Neural cell (in vitro differentiated cells): Measurements from ENCODE around the gene DPM2. TPM values are rescaled to one million over a fixed set of nuclear protein-coding genes. Genes with fewer than 3 reads are reported as not detected.

Experiments
- H2AFZ ChIP-seq: fragments of 200-600, 300-800 bp; sonication (generic), shearing (Covaris generic); 2 replicates; pipeline ENCODE4 v1.6.0; 2014; ENCODE audit warnings: low read depth, mild to moderate bottlenecking, antibody characterized with exemption, low read length, moderate library complexity
- H3F3A ChIP-seq: fragments of 200-600 bp; shearing (Covaris generic); 2 replicates; pipeline ENCODE4 v1.6.1; 2016; ENCODE audit warnings: mild to moderate bottlenecking, moderate library complexity, mixed read lengths, antibody characterized with exemption, low read length; ENCODE audit not compliant: insufficient read depth, poor library complexity, severe bottlenecking
- H3K27ac ChIP-seq: fragments of 200-600, 300-800 bp; sonication (generic), shearing (Covaris generic); 2 replicates; pipeline ENCODE4 v1.5.1; 2014; ENCODE audit warnings: mild to moderate bottlenecking, low read length, moderate library complexity
- H3K27me3 ChIP-seq: fragments of 300-800, 200-600 bp; sonication (generic), shearing (Covaris generic); 2 replicates; pipeline ENCODE4 v1.6.0; 2014; ENCODE audit warnings: mild to moderate bottlenecking, low read depth, low read length, moderate library complexity; ENCODE audit not compliant: insufficient read depth
- H3K36me3 ChIP-seq: fragments of 300-800, 200-600 bp; sonication (generic), shearing (Covaris generic); 2 replicates; pipeline ENCODE4 v1.5.1; 2014; ENCODE audit warnings: mild to moderate bottlenecking, antibody characterized with exemption, low read length, moderate library complexity; ENCODE audit not compliant: insufficient read depth
- H3K4me2 ChIP-seq: fragments of 300-800, 200-600 bp; sonication (generic), shearing (Covaris generic); 2 replicates; pipeline ENCODE4 v1.6.0; 2014; ENCODE audit warnings: mild to moderate bottlenecking, low read length
- H3K4me3 ChIP-seq: fragments of 300-800, 200-600 bp; sonication (generic), shearing (Covaris generic); 2 replicates; pipeline ENCODE4 v1.5.1; 2014; ENCODE audit warnings: mild to moderate bottlenecking, low read length, moderate library complexity
- H3K79me2 ChIP-seq: fragments of 200-600 bp; shearing (Covaris generic); replicated peaks from 2 replicates; pipeline ENCODE4 v1.6.0; 2014; ENCODE audit warnings: mild to moderate bottlenecking, low read length, moderate library complexity; ENCODE audit not compliant: insufficient read depth
- H3K9ac ChIP-seq: fragments of 300-800, 200-600 bp; sonication (generic), shearing (Covaris generic); 2 replicates; pipeline ENCODE4 v1.6.1; 2016; ENCODE audit warnings: mild to moderate bottlenecking, low read length, mixed read lengths
- H3K9me2 ChIP-seq: fragments of 200-600 bp; shearing (Covaris generic); 2 replicates; pipeline ENCODE4 v1.6.1; 2016; ENCODE audit warnings: mild to moderate bottlenecking, low read length, mixed read lengths; ENCODE audit not compliant: insufficient read depth
- H3K9me3 ChIP-seq: fragments of 200-600, 300-800 bp; sonication (generic), shearing (Covaris generic); 2 replicates; pipeline ENCODE4 v1.6.1; 2016; ENCODE audit warnings: mild to moderate bottlenecking, mixed run types, low read length, moderate library complexity, mixed read lengths
- H4K20me1 ChIP-seq: fragments of 200-600 bp; shearing (Covaris generic); 2 replicates; pipeline ENCODE4 v1.6.1; 2016; ENCODE audit warnings: mild to moderate bottlenecking, mixed run types; ENCODE audit not compliant: insufficient read depth
- EP300 ChIP-seq: fragments of 450-650 bp; conservative IDR thresholded peaks from 2 replicates; pipeline ENCODE4 v1.6.1; 2014; ENCODE audit warnings: antibody characterized with exemption, mild to moderate bottlenecking, moderate library complexity; ENCODE audit not compliant: poor library complexity, severe bottlenecking
- EZH2 ChIP-seq: fragments of 200-600, 300-800 bp; shearing (Covaris generic), sonication (generic); IDR thresholded peaks from 2 replicates; pipeline ENCODE4 v1.6.1; 2014; ENCODE audit warnings: antibody characterized with exemption, low read length, borderline replicate concordance, mild to moderate bottlenecking; ENCODE audit not compliant: insufficient read depth, poor library complexity, severe bottlenecking
- MXI1 ChIP-seq: fragments of 450-650 bp; conservative IDR thresholded peaks from 2 replicates; pipeline ENCODE4 v1.6.1; 2014; ENCODE audit warnings: antibody characterized with exemption, mild to moderate bottlenecking; ENCODE audit not compliant: poor library complexity, severe bottlenecking
- POLR2AphosphoS5 ChIP-seq: IDR thresholded peaks from 2 replicates; pipeline ENCODE4 v1.6.1; 2012
- RAD21 ChIP-seq: fragments of 450-650 bp; conservative IDR thresholded peaks from 2 replicates; pipeline ENCODE4 v1.6.1; 2014; ENCODE audit warnings: antibody characterized with exemption, mild to moderate bottlenecking, moderate library complexity
- SMC3 ChIP-seq: fragments of 450-650 bp; conservative IDR thresholded peaks from 2 replicates; pipeline ENCODE4 v1.6.1; 2014; ENCODE audit warnings: antibody characterized with exemption, mild to moderate bottlenecking, moderate library complexity; ENCODE audit not compliant: poor library complexity
- TAF1 ChIP-seq: IDR thresholded peaks from 2 replicates; pipeline ENCODE4 v1.6.1; 2012; ENCODE audit warnings: low read depth
- polyA plus RNA-seq: library from polyadenylated mRNA; depleted of rRNA; stranded (reverse); fragments of >200 nt; gene quantifications from 2 replicates; pipeline ENCODE4 v1.2.3, GENCODE V29; 2014
- TF ChIP-seq, protein P1 (sequence below): IDR thresholded peaks from 2 replicates; pipeline ENCODE4 v1.6.1; 2012; ENCODE audit warnings: borderline replicate concordance
- TF ChIP-seq, protein P2 (sequence below): fragments of 450-650 bp; IDR thresholded peaks from 2 replicates; pipeline ENCODE4 v1.5.1; 2014; ENCODE audit warnings: antibody characterized with exemption, mild to moderate bottlenecking, moderate library complexity; ENCODE audit not compliant: poor library complexity, severe bottlenecking

Gene DPM2
- polyA plus RNA-seq, 1 donor from 2014 or later: 30.5 TPM

DNA sequence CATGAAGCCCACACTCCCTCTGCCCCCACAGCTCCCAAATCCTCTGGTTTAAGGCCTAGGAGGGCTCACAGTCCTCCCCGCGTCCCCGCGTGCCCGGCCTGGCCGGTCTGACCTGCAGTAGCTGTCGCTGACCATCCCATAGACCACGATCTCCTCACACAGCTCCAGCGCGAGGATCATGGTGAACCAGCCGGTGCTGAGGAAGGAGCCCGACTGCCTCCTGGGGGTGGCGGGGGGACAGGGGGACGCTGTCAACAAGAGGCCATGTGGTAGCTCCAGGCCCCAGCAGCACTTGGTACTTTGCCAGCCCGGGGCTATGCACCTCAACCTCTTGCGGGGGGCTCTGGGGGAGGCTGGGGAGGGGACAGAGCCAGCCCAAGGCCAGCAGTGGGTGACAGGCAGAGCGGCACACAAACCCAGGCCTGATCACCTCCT is 27.8 kb downstream of the DPM2 start:
- H3K4me2 ChIP-seq: no peak overlapping the region
- no peaks in the 10 kb centered on the region for H3F3A ChIP-seq
- no peak overlapping the region for H2AFZ ChIP-seq
- no peaks in the 10 kb centered on the region for H3K36me3 ChIP-seq
- H3K27ac ChIP-seq: no peak overlapping the region
- H3K9me2 ChIP-seq: no peaks in the 10 kb centered on the region
- H3K27me3 ChIP-seq: no peaks in the 10 kb centered on the region
- H3K4me3 ChIP-seq: no peak overlapping the region
- no peaks in the 10 kb centered on the region for H4K20me1 ChIP-seq
- no peaks in the 10 kb centered on the region for H3K9me3 ChIP-seq
- H3K79me2 ChIP-seq: no peaks in the 10 kb centered on the region
- H3K9ac ChIP-seq: no peak overlapping the region
- TF ChIP-seq TAF1: no peak
- TF ChIP-seq EZH2: no peak
- TF ChIP-seq MXI1: no peak
- TF ChIP-seq, protein P1, sequence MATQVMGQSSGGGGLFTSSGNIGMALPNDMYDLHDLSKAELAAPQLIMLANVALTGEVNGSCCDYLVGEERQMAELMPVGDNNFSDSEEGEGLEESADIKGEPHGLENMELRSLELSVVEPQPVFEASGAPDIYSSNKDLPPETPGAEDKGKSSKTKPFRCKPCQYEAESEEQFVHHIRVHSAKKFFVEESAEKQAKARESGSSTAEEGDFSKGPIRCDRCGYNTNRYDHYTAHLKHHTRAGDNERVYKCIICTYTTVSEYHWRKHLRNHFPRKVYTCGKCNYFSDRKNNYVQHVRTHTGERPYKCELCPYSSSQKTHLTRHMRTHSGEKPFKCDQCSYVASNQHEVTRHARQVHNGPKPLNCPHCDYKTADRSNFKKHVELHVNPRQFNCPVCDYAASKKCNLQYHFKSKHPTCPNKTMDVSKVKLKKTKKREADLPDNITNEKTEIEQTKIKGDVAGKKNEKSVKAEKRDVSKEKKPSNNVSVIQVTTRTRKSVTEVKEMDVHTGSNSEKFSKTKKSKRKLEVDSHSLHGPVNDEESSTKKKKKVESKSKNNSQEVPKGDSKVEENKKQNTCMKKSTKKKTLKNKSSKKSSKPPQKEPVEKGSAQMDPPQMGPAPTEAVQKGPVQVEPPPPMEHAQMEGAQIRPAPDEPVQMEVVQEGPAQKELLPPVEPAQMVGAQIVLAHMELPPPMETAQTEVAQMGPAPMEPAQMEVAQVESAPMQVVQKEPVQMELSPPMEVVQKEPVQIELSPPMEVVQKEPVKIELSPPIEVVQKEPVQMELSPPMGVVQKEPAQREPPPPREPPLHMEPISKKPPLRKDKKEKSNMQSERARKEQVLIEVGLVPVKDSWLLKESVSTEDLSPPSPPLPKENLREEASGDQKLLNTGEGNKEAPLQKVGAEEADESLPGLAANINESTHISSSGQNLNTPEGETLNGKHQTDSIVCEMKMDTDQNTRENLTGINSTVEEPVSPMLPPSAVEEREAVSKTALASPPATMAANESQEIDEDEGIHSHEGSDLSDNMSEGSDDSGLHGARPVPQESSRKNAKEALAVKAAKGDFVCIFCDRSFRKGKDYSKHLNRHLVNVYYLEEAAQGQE: no peak
- TF ChIP-seq EP300: no peak
- no peak for TF ChIP-seq POLR2AphosphoS5
- TF ChIP-seq SMC3: no peak
- TF ChIP-seq, protein P2, sequence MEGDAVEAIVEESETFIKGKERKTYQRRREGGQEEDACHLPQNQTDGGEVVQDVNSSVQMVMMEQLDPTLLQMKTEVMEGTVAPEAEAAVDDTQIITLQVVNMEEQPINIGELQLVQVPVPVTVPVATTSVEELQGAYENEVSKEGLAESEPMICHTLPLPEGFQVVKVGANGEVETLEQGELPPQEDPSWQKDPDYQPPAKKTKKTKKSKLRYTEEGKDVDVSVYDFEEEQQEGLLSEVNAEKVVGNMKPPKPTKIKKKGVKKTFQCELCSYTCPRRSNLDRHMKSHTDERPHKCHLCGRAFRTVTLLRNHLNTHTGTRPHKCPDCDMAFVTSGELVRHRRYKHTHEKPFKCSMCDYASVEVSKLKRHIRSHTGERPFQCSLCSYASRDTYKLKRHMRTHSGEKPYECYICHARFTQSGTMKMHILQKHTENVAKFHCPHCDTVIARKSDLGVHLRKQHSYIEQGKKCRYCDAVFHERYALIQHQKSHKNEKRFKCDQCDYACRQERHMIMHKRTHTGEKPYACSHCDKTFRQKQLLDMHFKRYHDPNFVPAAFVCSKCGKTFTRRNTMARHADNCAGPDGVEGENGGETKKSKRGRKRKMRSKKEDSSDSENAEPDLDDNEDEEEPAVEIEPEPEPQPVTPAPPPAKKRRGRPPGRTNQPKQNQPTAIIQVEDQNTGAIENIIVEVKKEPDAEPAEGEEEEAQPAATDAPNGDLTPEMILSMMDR: no peak
- no peak for TF ChIP-seq RAD21

DNA sequence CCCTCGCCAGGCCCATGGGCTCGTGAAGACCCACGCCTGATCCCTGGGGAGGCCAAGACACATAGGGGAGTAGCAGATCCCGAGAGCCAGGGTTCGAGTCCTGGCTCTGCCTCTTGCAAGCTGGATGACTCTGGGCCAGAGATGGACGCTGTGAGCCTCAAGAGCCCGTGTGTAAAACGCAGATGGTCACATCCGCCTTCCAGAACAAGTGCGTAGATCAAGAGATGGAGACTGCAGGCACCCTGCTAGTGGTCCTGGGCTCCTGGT is 29.1 kb downstream of the DPM2 start:
- TF ChIP-seq TAF1 (no peak), SMC3 (no peak), EP300 (no peak), MXI1 (no peak), EZH2 (no peak), RAD21 (no peak), POLR2AphosphoS5 (no peak)
- TF ChIP-seq, protein P1: no peak
- TF ChIP-seq, protein P2: no peak
- Histone ChIP-seq H3K9me3 (no peaks in the 10 kb centered on the region), H2AFZ (no peak overlapping the region), H4K20me1 (no peaks in the 10 kb centered on the region), H3K27me3 (no peaks in the 10 kb centered on the region), H3K79me2 (no peaks in the 10 kb centered on the region), H3K4me3 (no peak overlapping the region), H3K9ac (no peak overlapping the region), H3F3A (no peaks in the 10 kb centered on the region), H3K9me2 (no peaks in the 10 kb centered on the region), H3K36me3 (no peaks in the 10 kb centered on the region), H3K4me2 (no peak overlapping the region), H3K27ac (no peak overlapping the region)
